Mucosa of descending colon (tissue), 3 donors: Measurements from ENCODE around the gene ANKFY1. TPM values are rescaled to one million over a fixed set of nuclear protein-coding genes. Genes with fewer than 3 reads are reported as not detected.

Experiments used
- ATAC-seq: fragments of 200-7000 bp; cut with Tn5 transposase; one replicate; pipeline ENCODE4 v1.9.1; 2020; ENCODE audit warnings: mild to moderate bottlenecking, moderate library complexity
- DNase-seq, 3 donors: peaks; one replicate each; pipeline ENCODE4 v3.0.0-alpha.2; 2020
- H3K36me3 ChIP-seq: fragments of 200-600 bp; one replicate; pipeline ENCODE4 v1.8.0; 2021; ENCODE audit warnings: low read depth, mild to moderate bottlenecking
- H3K4me1 ChIP-seq: fragments of 200-600 bp; one replicate; pipeline ENCODE4 v1.8.0; 2021; ENCODE audit warnings: low read depth, mild to moderate bottlenecking
- H3K4me3 ChIP-seq: fragments of 200-600 bp; one replicate; pipeline ENCODE4 v1.8.0; 2021; ENCODE audit warnings: mild to moderate bottlenecking
- H3K9me3 ChIP-seq: fragments of 200-600 bp; one replicate; pipeline ENCODE4 v1.8.0; 2021; ENCODE audit warnings: mild to moderate bottlenecking
- intact Hi-C, 2 donors: fragments of 100-400 bp; cut with DNase I in 1 of 2; cut with micrococcal nuclease in 1 of 2; formaldehyde crosslinking; loops; one replicate each; pipeline versions ENCODE4 v1.11.0 to v1.11.1; 2022; cut with DNase I, micrococcal nuclease
- total RNA-seq, 3 donors: library from RNA; stranded (reverse); fragmentation: NEBNext Ultra II Directional in 2 of 3; extraction: Animal tissue kit (Norgen Biotek cat#: 25700) in 2 of 3; gene quantifications; one replicate each; pipeline versions ENCODE4 v1.2.1 to v1.2.4, GENCODE V29; 2021 to 2023
- TF ChIP-seq, protein P1 (sequence below): fragments of 200-600 bp; IDR thresholded peaks from one replicate; pipeline ENCODE4 v1.8.0; 2022; ENCODE audit warnings: antibody characterized with exemption, mild to moderate bottlenecking
- donor health status: DM: no; HTN: no; CAD: no; lungs with moderate emphysema.
- donor health status: DM: no; HTN: no; CAD: no.
- donor health status: DM: no; HTN: yes; CAD: no.

The ANKFY1 gene
- total RNA-seq, 3 donors from 2014 or later: 52.0 to 94.3 (median 59.5) TPM

GRCh38 chr17:4233668-4234258, 30.0 kb downstream of the ANKFY1 start:
- H3K4me3 ChIP-seq: no peak overlapping the region
- TF ChIP-seq, protein P1, sequence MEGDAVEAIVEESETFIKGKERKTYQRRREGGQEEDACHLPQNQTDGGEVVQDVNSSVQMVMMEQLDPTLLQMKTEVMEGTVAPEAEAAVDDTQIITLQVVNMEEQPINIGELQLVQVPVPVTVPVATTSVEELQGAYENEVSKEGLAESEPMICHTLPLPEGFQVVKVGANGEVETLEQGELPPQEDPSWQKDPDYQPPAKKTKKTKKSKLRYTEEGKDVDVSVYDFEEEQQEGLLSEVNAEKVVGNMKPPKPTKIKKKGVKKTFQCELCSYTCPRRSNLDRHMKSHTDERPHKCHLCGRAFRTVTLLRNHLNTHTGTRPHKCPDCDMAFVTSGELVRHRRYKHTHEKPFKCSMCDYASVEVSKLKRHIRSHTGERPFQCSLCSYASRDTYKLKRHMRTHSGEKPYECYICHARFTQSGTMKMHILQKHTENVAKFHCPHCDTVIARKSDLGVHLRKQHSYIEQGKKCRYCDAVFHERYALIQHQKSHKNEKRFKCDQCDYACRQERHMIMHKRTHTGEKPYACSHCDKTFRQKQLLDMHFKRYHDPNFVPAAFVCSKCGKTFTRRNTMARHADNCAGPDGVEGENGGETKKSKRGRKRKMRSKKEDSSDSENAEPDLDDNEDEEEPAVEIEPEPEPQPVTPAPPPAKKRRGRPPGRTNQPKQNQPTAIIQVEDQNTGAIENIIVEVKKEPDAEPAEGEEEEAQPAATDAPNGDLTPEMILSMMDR: no peak
- DNase-seq (peak in 1 of 3 donors; percentile 56), ATAC-seq (peak; percentile 71)
- no peaks in the 10 kb centered on the region for H3K36me3 ChIP-seq
- peaks cover 7% of the 10 kb centered on the region for H3K4me1 ChIP-seq
- no peaks in the 10 kb centered on the region for H3K9me3 ChIP-seq
- intact Hi-C loops: no loop called here

- intact Hi-C loops: no loop called here
- no peak for ATAC-seq
- Histone ChIP-seq H3K4me1 (peaks cover 7% of the 10 kb centered on the region), H3K36me3 (no peaks in the 10 kb centered on the region), H3K4me3 (no peak overlapping the region), H3K9me3 (no peaks in the 10 kb centered on the region)
- no peak for DNase-seq
- TF ChIP-seq, protein P1: no peak
Observed at GRCh38 chr17:4232168-4232813, 31.5 kb downstream of the ANKFY1 start.

DNA sequence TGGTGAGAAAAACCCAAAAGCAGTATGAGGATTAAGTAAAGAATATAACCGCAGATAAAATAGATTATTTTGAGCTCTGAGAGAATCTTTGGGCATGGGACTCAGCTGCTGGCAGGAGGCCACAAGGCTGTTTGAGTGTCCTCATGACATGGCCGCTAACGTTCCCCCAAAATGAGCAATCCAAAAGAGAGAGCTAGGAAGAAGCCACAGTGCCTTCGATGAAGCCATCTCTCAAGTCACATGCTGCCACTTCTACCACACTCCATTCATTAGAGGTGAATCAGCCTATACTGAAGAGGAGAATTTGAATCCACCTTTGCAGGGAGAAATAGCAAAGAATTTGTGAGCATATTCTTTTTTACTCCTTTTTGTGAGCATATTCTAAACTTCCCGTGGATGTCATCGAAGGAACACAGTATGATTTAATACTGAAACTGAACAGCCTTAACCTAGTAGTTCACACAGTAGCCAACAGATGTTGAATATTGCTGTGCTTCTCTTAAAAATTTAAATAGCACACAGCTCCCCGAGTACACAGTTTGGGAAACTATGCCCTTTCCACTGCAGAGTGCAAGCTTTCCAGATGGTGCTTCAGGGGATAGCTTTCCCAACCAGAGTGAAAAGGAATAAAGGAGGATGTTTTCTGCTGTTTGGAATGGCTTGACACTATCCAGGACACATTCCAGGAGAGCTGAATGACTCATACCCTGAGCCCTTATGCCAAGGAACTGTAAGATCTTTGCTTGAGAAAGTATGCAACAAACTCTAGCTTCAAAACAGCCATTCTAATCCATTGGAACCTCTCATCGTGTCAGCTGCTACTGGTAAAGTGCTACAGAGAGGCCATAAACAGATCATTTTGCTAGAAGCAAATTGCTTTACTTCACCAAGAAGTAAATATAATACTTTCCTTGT, 33.9 kb downstream of the ANKFY1 start:
- TF ChIP-seq, protein P1: no peak
- DNase-seq (peak in 1 of 3 donors; percentile 43), ATAC-seq (peak; percentile 90)
- intact Hi-C loops: no loop called here
- Histone ChIP-seq H3K4me1 (peaks cover 7% of the 10 kb centered on the region), H3K4me3 (no peak overlapping the region), H3K9me3 (no peaks in the 10 kb centered on the region), H3K36me3 (no peaks in the 10 kb centered on the region)

DNA sequence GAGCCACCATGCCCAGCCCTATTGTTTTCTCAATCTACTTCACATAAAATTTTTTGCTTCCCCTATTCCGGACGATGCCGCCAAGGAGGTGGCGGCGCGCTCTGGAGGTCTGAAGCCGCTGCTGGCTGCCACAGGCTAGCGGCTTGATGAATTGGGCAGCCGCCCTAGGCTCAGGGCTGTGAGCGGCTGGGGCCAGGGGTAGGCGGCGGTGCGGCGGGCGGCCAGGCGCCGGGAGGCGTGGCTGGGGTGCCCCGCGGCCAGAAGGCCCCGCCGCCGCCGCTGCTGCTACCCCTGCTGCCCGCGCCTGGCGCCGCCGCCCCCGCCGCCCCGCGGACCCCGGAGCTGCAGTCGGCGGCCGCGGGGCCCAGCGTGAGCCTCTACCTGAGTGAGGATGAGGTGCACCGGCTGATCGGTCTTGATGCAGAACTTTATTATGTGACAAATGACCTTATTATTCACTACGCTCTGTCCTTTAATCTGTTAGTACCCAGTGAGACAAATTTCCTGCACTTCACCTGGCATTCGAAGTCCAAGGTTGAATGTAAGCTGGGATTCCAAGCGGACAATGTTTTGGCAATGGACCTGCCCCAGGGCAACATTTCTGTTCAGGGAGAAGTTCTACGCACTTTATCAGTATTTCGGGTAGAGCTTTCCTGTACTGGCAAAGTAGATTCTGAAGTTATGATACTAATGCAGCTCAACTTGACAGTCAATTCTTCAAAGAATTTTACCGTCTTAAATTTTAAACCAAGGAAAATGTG, 41.7 kb downstream of the ANKFY1 start:
- Histone ChIP-seq H3K9me3 (no peaks in the 10 kb centered on the region), H3K4me1 (peaks cover 11% of the 10 kb centered on the region), H3K36me3 (no peaks in the 10 kb centered on the region), H3K4me3 (no peak overlapping the region)
- no peak for ATAC-seq
- TF ChIP-seq, protein P1: no peak
- intact Hi-C loops: no loop called here
- DNase-seq: no peak

GRCh38 chr17:4221163-4221562, 42.6 kb downstream of the ANKFY1 start:
- intact Hi-C loops: no loop called here
- DNase-seq (no peak), ATAC-seq (no peak)
- no peaks in the 10 kb centered on the region for H3K36me3 ChIP-seq
- TF ChIP-seq, protein P1: no peak
- no peak overlapping the region for H3K4me3 ChIP-seq
- no peaks in the 10 kb centered on the region for H3K9me3 ChIP-seq
- peaks cover 11% of the 10 kb centered on the region for H3K4me1 ChIP-seq
